Esophagus muscularis mucosa (tissue), 3 donors: ENCODE measurements around the gene TMEM175.

Source experiments
- POLR2A ChIP-seq: fragments of 450-650 bp; IDR thresholded peaks from one replicate; pipeline ENCODE4 v1.6.1; 2017; ENCODE audit warnings: antibody characterized with exemption, moderate library complexity, mild to moderate bottlenecking, low read depth
- POLR2AphosphoS5 ChIP-seq, 2 donors: sonication (generic); formaldehyde crosslinking; IDR thresholded peaks; one replicate each; pipeline ENCODE4 v1.6.1; 2017; ENCODE audit warnings: antibody characterized with exemption in 2 of 2
- TF ChIP-seq, protein P1 (sequence below), 3 experiments: fragments of 200-600 bp in 2 of 3; fragments of 450-650 bp in 1 of 3; sonication (generic) in 2 of 3; IDR thresholded peaks; one replicate each; pipeline ENCODE4 v1.5.1; 2017 to 2019; ENCODE audit warnings: antibody characterized with exemption in 3 of 3, mild to moderate bottlenecking in 2 of 3, moderate library complexity in 1 of 3

DNA sequence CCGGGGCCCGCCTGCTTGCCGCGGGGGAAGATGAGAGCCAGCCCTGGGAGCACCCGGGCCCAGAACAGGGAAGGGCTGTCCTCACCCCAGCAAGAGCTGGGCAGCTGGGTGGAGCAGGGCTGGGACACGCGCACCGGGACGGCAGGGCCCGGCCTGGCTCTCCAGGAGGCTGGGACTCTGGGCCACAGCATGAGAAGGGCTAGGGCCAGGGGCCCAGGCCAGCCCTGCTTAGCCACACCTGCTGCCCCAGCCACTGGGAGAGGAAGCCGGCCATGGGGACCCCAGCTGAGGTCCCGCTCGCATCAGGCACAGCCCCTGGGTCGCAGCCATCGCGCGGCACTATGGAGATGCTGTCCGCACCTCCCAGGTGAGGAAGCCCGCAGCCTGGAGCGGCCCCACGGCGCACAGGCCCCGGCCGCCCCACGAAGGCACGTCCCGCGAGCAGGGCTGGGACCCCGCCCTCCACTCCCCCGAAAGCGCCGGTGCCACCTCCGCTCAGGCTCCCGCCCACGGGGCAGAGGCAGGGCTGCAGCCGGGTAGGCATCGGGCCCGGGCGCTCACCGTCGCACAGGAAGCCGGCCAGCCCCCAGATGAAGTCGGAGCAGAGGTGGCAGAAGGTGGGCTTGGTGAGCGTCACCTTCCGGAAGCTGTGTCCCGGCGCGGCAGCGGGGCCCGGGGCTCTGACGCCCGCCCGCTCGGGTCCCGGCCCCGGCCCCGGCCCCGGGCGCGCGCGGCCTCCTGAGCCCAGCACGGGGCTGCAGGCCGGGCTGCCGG is 40.6 kb downstream of the TMEM175 start:
- TF ChIP-seq, protein P1, sequence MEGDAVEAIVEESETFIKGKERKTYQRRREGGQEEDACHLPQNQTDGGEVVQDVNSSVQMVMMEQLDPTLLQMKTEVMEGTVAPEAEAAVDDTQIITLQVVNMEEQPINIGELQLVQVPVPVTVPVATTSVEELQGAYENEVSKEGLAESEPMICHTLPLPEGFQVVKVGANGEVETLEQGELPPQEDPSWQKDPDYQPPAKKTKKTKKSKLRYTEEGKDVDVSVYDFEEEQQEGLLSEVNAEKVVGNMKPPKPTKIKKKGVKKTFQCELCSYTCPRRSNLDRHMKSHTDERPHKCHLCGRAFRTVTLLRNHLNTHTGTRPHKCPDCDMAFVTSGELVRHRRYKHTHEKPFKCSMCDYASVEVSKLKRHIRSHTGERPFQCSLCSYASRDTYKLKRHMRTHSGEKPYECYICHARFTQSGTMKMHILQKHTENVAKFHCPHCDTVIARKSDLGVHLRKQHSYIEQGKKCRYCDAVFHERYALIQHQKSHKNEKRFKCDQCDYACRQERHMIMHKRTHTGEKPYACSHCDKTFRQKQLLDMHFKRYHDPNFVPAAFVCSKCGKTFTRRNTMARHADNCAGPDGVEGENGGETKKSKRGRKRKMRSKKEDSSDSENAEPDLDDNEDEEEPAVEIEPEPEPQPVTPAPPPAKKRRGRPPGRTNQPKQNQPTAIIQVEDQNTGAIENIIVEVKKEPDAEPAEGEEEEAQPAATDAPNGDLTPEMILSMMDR (IDR thresholded peaks at IDR 0.05), result no peak
- TF ChIP-seq POLR2A (no peak), POLR2AphosphoS5 (IDR thresholded peaks at IDR 0.05) (no peak)
